ELF-1 (cell line): ENCODE results near the gene PPP1R7.

Source experiments
- DNase-seq: peaks from one replicate; pipeline ENCODE4 v3.0.0-alpha.2; 2016; ENCODE audit warnings: low read depth, low spot score

Gene PPP1R7

DNA sequence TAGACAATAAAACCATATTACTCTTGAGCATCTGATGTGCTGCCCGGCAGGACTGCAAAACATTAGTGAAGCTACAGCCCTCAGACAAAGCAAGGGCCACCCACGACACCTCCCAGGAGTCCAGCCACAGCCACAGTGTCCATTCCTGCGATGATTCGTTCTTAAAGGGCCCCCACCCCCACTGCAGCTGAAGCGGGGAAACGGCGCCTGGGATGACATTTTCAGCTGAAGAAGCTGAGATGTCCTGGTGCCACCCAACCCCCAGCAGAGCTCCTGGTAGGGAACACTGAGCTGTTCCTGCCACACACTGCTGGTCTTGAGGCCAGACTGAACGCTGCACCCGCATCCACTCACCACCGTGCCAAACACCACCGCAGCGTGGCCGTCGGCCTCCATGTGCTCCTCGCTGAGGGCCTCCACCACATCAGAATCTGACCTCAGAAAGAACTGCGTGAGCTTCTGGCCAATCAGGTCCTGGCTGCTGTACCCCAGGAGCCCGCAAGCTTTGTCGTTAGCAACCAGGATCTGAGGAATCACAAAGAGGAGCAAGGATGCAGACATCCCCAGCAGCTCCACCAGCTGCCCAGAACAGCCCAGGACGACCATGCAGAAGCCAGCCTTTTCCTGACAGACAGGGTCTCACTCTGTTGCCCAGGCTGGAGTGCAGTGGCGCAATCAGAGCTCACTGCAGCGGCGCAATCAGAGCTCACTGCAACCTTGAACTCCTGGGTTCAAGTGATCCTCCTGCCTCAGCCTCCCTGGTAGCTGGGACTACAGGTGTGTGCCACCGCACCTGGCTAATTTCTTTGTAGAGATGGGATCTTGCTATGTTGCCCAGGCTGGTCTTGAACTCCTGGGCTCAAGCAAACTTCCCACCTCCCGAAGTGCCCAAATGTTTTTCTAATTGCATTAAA lies 10.5 kb upstream of the PPP1R7 start:
- no peak for DNase-seq

DNA sequence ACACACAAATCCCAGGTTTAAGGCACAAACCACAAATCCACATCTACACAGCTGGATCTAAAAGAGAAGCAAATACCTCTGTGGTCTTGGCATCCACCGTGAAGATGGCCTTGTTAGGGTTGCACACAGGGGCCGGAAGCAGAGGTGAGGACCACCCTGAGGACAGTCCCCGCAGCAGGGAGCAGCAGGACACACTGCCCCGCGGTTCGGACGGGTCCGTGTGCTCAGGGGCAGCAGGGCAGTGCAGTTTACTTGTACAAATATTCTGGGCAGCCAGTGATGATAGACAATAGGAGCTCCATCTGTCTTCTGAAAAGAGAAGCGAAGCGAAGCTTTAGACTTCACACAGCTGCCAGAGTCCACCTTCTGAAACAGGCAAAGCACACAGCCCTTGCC lies 9.8 kb upstream of the PPP1R7 start:
- no peak for DNase-seq

DNA sequence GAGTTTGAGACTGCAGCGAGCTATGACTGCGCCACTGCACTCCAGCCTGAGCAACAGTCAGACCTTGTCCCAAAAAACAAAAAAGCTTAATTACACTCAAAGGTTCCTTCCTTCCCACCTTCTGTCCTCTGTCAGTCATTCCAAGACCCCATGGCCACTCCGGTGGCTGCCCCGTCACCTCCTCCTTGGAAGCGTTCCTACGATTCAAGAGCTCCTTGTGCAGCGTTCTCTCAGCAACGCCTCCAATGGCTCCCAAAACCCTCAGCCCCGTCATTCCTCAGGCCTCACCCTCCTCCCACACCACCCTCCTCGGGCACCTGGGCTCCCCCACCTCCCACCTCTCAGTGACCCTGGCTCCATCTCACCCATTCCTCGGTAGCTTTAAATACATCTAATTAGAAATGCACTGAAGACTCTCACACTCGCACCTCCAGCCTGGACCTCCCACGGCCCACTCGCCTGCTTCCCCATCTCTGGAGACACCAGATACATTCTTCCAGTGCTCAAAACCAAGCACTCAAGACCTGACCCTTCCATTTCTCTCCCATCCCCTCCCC lies 9.0 kb upstream of the PPP1R7 start:
- DNase-seq = no peak

DNA sequence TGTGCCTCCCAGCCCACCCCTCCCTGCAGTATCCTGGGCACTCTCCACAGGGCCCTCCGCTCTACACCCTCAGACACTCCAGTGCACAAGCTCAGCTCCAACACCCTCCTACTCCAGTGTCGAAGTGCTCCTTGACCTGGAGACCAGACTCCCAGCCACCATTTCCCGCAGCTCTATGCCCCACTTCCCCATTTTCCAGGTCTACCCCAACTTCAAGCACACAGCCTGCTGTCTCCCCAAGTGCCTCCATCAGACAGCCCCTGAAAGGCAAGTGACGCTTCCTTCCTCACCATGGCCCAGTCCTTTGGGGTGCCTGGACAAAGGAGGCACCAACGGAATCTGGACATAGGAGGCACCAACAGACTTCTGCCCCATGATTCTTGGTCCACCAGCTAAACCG lies 8.2 kb upstream of the PPP1R7 start:
- DNase-seq = no peak

- no peak for DNase-seq
Observed at GRCh38 chr2:241142593-241142992, 7.7 kb upstream of the PPP1R7 start.

- DNase-seq = no peak
Observed at GRCh38 chr2:241146286-241146685, 4.0 kb upstream of the PPP1R7 start.

- DNase-seq = no peak
Observed at GRCh38 chr2:241147336-241147735, 2.9 kb upstream of the PPP1R7 start.

DNA sequence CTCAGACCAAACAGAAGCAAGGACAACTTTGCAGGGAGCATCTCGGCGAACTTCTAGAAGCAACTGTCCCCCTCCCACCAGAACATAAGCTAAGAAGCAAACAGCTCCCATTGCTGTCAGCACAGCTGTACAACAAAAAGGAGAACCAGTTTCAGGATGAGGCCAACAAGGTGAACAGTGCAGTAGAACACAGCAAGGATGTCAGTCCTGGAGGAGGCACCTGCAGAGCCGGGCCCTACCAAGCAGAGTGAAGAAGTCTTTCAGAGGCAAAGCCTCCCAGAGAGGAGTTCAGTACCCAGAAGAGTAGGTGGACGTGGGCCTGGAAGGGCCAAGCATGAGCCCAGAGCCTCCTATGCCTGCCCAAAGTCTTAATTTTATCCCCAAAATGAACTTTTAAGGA lies 2.0 kb upstream of the PPP1R7 start:
- no peak for DNase-seq

- peak; percentile 98 for DNase-seq
Observed at GRCh38 chr2:241148891-241149674, 1.2 kb upstream of the PPP1R7 start, which contains the start of gene PASK. Gene PASK (minus strand): TSS chr2:241149472. CDS start chr2:241143032, 6,440 bp downstream.

DNA sequence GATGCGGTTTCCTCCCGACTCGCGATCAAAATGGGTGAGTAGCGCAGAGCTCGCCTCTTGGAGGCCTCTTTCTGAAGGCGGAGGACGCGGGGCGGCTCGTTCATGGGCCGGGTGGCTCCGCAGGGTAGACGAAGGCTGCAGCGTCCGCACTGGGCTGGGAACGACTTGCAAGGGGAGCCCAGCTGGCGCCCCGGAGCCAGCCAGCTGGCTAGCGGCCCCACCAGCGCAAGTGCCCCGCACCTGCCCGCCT lies 667 bp upstream of the PPP1R7 start:
- no peak for DNase-seq

- no peak for DNase-seq
Observed at GRCh38 chr2:241150660-241151530, 628 bp downstream of the PPP1R7 start.

DNA sequence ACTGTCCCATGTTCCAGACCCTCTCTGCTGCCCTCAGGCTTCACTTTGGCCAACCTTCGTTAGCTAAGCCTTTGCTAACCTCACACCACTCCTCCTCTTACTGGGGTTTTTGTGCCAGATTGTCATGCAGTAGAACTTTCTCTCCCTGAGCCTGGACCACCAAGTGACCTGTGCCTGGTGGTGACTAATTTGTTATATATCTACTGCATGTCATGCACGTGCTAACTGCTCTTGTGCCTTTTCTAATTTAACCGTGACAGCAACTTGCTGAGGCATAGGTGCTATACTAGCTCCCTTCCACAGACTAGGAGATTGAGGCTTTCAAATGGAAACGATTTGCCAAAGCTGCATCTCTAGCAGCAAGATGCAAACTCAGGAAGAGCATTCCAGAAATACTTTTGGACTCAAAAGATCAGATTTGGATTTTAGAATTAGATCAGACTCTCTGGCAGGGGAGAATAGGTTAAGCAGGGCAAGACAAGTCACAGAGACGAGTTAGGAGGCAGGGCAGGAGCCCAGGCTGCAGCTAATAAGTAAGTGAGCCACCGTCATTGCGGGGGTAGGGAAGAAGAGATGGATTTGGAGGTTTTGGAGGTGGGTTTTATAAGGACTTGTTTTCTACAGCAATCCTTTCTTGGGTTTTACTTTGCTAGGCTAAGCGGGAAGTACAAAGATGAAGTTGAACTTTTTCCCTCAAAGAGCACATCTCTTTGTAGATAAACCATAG lies 1.8 kb downstream of the PPP1R7 start:
- DNase-seq = no peak

DNA sequence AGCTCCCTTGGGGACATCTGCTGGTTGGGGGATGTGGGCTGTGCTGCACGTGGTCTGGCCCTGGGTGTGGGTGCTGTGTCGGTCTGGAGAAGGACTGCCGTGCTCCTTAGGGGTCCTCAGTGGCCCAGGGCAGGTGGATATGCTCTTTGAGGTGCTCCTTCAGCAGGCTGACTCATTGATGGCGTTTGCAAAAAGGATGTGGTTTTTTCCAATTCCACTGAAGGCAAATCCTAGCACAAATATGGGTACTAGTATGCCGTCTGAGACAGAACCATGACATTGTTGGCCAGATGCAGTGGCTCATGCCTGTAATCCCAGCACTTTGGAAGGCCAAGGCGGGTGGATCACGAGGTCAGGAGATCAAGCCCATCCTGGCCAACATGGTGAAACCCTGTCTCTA lies 3.3 kb downstream of the PPP1R7 start:
- no peak for DNase-seq

GRCh38 chr2:241154915-241155314 lies 4.6 kb downstream of the PPP1R7 start:
- no peak for DNase-seq

DNA sequence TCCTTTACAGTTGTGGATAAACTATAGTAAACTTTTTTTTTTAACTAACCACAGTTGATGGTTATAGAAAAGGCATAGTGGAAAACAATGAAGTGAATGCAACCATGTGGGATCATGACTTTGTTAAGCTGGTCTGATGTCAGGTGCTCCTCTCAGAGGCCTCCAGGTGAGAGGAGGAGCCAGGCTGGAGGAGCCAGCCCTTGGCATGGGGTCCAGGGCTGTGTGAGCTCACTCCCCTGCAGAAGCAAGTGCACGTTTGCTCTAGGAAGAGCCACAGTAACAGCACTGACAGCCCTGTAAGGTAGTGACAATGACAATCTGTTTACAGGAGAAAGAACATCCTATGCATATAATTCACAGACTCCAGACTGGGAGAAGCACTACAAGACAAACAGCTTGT lies 5.7 kb downstream of the PPP1R7 start:
- no peak for DNase-seq

- DNase-seq = peak; percentile 11
Observed at GRCh38 chr2:241156971-241157441, 6.7 kb downstream of the PPP1R7 start.

DNA sequence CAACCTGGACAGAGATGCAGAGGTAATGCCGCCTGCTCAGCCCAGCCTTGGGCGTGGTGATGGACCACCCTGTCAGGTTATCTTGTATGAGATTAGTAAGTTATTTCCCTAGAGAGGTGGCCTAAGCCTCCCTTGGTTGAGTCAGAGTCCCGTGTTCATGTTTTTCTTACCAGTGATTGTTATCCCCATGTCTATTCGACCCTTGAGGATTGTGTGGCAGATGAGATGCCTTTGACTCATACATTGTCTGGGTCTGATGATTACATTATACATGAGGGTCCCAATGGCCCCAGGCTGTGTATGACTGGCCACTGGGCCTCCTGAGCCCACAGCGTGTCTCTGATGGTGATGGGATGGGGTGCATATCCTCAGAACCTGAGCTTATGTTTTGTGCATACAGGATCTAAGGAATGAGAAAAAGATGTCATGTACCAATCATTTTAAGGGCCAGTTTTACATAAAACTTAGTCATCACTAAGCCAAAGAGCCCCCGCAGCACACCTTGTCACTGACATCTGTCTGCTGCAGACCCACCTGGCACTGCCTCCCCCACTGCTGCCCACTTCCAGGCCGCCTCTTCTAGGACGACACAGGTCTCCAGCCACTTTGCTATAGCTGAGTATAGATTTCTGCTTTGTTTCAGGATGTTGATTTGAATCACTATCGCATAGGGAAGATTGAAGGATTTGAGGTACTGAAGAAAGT lies 7.7 kb downstream of the PPP1R7 start:
- no peak for DNase-seq

GRCh38 chr2:241158546-241158900 lies 8.3 kb downstream of the PPP1R7 start:
- DNase-seq = no peak

DNA sequence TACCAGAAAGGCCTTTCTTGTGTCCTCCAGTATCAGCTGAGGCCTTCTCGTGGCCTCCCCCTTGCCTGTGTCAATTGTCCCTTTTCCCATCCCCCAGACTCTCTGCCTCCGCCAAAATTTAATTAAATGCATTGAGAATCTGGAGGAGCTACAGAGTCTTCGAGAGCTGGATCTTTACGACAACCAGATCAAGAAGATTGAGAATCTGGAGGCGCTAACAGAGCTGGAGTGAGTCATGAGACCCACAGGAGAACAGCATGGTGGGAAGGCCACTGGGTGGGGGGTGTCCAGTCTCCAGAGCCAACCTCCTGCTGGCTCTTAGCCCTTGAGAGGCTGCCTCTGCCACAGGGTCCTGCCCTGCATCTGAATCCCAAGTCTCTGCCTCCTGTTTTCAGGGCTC lies 8.8 kb downstream of the PPP1R7 start:
- DNase-seq = no peak

DNA sequence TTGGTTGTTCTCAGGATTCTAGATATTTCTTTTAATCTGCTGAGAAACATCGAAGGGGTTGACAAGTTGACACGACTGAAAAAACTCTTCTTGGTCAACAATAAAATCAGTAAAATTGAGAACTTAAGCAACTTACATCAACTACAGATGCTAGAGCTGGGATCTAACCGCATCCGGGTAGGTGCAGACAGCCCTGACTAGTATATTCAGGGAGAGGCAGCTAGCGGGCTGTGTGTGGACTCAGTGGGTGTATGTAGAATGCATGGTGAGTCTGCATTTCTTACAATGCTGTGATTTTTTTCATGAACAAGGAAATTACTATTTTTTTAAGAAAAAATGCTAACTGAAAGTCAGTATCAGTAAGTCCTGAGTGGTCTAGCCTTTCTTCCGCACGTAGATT lies 10.1 kb downstream of the PPP1R7 start:
- DNase-seq = no peak
